Measurements from ENCODE around the gene LSAMP. TPM values are rescaled to one million over a fixed set of nuclear protein-coding genes. Genes with fewer than 3 reads are reported as not detected.

Gene LSAMP
- total RNA-seq, 1 donor from 2014 or later, result 18.0 TPM

DNA sequence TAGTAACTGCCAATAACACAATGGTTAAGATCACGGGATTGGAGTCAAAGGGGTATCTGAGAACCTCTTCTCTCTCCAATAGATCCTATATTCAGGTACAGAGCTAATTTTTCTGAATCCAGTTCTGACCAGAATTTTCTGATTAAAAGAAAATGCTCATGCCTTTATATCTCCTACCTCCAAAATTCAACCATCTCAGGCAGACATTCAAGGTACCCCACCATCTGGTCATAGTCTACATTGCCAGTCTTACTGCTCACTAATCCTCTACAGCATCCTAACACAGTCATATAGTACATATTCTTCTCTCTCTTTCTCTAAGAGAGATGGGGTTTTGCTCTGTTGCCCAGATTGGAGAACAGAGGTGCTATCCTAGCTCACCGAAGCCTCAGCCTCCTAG lies 59.1 kb downstream of the LSAMP start:
- H3F3A ChIP-seq (ENCODE audit: low read depth), result no peaks in the 10 kb centered on the region
- H3K4me2 ChIP-seq, result no peak overlapping the region
- no peak overlapping the region for H2AFZ ChIP-seq (replicated peaks)
- no peaks in the 10 kb centered on the region for H3K79me2 ChIP-seq (ENCODE audit: low read depth)
- no peaks in the 10 kb centered on the region for H4K20me1 ChIP-seq (ENCODE audit: low read depth)
- H3K4me3 ChIP-seq, result no peak overlapping the region
- DNase-seq (ENCODE audit: low spot score), result no peak
- no peaks in the 10 kb centered on the region for H3K27me3 ChIP-seq
- no peak overlapping the region for H3K4me3 Mint-ChIP-seq
- no peak overlapping the region for H3K27ac ChIP-seq
- no peak overlapping the region for H3K27ac Mint-ChIP-seq
- H3K4me1 Mint-ChIP-seq, result peaks cover 17% of the 10 kb centered on the region
- no peaks in the 10 kb centered on the region for H3K27me3 Mint-ChIP-seq (ENCODE audit: insufficient read depth, low read depth)
- peaks cover 8% of the 10 kb centered on the region for H3K4me1 ChIP-seq
- H3K36me3 ChIP-seq, result no peaks in the 10 kb centered on the region
- peaks cover 8% of the 10 kb centered on the region for H3K36me3 Mint-ChIP-seq
- no peak overlapping the region for H3K9ac ChIP-seq
- no peak for TF ChIP-seq EZH2 (IDR thresholded peaks at IDR 0.05)
- no peak for TF ChIP-seq EZH2phosphoT487 (IDR thresholded peaks at IDR 0.05)
- TF ChIP-seq, protein P1, sequence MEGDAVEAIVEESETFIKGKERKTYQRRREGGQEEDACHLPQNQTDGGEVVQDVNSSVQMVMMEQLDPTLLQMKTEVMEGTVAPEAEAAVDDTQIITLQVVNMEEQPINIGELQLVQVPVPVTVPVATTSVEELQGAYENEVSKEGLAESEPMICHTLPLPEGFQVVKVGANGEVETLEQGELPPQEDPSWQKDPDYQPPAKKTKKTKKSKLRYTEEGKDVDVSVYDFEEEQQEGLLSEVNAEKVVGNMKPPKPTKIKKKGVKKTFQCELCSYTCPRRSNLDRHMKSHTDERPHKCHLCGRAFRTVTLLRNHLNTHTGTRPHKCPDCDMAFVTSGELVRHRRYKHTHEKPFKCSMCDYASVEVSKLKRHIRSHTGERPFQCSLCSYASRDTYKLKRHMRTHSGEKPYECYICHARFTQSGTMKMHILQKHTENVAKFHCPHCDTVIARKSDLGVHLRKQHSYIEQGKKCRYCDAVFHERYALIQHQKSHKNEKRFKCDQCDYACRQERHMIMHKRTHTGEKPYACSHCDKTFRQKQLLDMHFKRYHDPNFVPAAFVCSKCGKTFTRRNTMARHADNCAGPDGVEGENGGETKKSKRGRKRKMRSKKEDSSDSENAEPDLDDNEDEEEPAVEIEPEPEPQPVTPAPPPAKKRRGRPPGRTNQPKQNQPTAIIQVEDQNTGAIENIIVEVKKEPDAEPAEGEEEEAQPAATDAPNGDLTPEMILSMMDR (IDR thresholded peaks at IDR 0.05), result no peak
- no peaks in the 10 kb centered on the region for H3K9me3 ChIP-seq (ENCODE audit: low read depth)
- H3K9me3 Mint-ChIP-seq, result no peaks in the 10 kb centered on the region

DNA sequence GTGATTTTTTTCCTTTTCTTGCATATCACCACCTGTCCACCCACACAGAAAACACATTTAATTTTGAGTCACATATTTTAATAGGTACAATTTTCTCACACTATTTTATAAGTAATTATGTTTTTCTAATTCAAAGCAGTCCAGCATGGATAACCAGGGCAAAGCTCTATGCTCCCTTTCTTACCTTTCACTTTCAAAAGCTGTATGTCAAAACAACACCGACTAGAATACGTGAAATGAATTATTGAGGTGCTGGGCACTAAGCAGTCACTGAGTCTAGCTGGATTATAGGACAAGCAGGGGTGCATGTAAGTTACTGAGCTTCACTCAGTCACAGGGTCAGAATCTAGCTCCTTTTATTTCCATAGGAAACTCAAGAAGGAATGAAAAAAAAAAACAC lies 60.6 kb downstream of the LSAMP start:
- Histone ChIP-seq H2AFZ (replicated peaks) (no peak overlapping the region), H3K9me3 (ENCODE audit: low read depth) (no peaks in the 10 kb centered on the region), H3F3A (ENCODE audit: low read depth) (no peaks in the 10 kb centered on the region), H3K27me3 (no peaks in the 10 kb centered on the region), H3K27ac (no peak overlapping the region), H4K20me1 (ENCODE audit: low read depth) (no peaks in the 10 kb centered on the region), H3K9ac (no peak overlapping the region), H3K4me2 (no peak overlapping the region), H3K4me1 (peaks cover 8% of the 10 kb centered on the region), H3K36me3 (no peaks in the 10 kb centered on the region), H3K4me3 (no peak overlapping the region), H3K79me2 (ENCODE audit: low read depth) (no peaks in the 10 kb centered on the region)
- no peak overlapping the region for H3K27ac Mint-ChIP-seq
- no peaks in the 10 kb centered on the region for H3K9me3 Mint-ChIP-seq
- no peak overlapping the region for H3K4me3 Mint-ChIP-seq
- H3K4me1 Mint-ChIP-seq, result peaks cover 12% of the 10 kb centered on the region
- H3K36me3 Mint-ChIP-seq, result peaks cover 8% of the 10 kb centered on the region
- TF ChIP-seq EZH2 (IDR thresholded peaks at IDR 0.05) (no peak), EZH2phosphoT487 (IDR thresholded peaks at IDR 0.05) (no peak)
- TF ChIP-seq, protein P1 (IDR thresholded peaks at IDR 0.05), result no peak
- no peaks in the 10 kb centered on the region for H3K27me3 Mint-ChIP-seq (ENCODE audit: insufficient read depth, low read depth)
- DNase-seq (ENCODE audit: low spot score), result no peak

DNA sequence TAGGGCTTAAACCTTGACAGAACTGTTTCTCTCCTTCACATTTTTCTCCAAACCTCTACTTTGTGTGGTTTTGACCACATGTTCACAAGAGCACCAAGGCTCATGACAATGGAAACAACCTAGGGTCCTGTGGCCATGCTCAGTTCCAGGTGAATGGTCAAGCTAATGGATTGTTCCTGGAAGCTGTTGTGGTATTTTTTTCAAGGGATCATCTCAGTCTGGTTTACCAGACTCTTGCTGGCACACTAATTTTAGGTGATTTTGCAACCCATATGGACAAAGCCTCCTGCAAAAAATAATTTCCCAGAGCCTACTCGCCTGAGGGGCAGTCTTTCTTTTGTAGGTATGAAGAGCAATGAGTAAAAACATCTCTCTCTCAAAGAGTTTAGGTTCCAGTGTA lies 67.2 kb downstream of the LSAMP start:
- Histone ChIP-seq H4K20me1 (ENCODE audit: low read depth) (no peaks in the 10 kb centered on the region), H3F3A (ENCODE audit: low read depth) (no peaks in the 10 kb centered on the region), H3K4me3 (no peak overlapping the region), H3K27ac (no peak overlapping the region), H2AFZ (replicated peaks) (no peak overlapping the region), H3K79me2 (ENCODE audit: low read depth) (no peaks in the 10 kb centered on the region), H3K9me3 (ENCODE audit: low read depth) (no peaks in the 10 kb centered on the region), H3K9ac (no peak overlapping the region), H3K36me3 (no peaks in the 10 kb centered on the region), H3K27me3 (no peaks in the 10 kb centered on the region), H3K4me1 (peaks cover 5% of the 10 kb centered on the region), H3K4me2 (no peak overlapping the region)
- TF ChIP-seq, protein P1 (IDR thresholded peaks at IDR 0.05), result no peak
- TF ChIP-seq EZH2 (IDR thresholded peaks at IDR 0.05) (no peak), EZH2phosphoT487 (IDR thresholded peaks at IDR 0.05) (no peak)
- H3K27me3 Mint-ChIP-seq (ENCODE audit: insufficient read depth, low read depth), result no peaks in the 10 kb centered on the region
- no peaks in the 10 kb centered on the region for H3K36me3 Mint-ChIP-seq
- no peak for DNase-seq (ENCODE audit: low spot score)
- H3K27ac Mint-ChIP-seq, result no peak overlapping the region
- H3K4me3 Mint-ChIP-seq, result no peak overlapping the region
- peaks cover 2% of the 10 kb centered on the region for H3K4me1 Mint-ChIP-seq
- no peaks in the 10 kb centered on the region for H3K9me3 Mint-ChIP-seq

Data from neural progenitor cell (in vitro differentiated cells).